HepG2 (cell line): ENCODE data around the gene PCNT. TPM values are rescaled to one million over a fixed set of nuclear protein-coding genes. Genes with fewer than 3 reads are reported as not detected.

Experiments used
- ATAC-seq: fragments of 200-7000 bp; cut with Tn5 transposase; 3 replicates; pipeline ENCODE4 v1.9.1; 2020; ENCODE audit warnings: mild to moderate bottlenecking, moderate library complexity
- BruUV-seq: library from RNA; stranded (reverse); fragments of 400-500 nt; replicated peaks from 2 replicates; lab custom pipeline; 2021; lab: Mats Ljungman, UMichigan
- CTCF ChIA-PET: fragments of 300-600 bp; formaldehyde crosslinking; extraction: SDS; loops from one replicate; lab custom pipeline; 2021; ENCODE audit warnings: low total read pairs, inconsistent platforms, low intra/inter-chr PET ratio; lab: Yijun Ruan, JAX
- POLR2A ChIA-PET: fragments of 350-600 bp; sonication (Branson Sonifier 250); formaldehyde crosslinking; loops from one replicate; lab custom pipeline; 2020; ENCODE audit warnings: antibody characterized with exemption, inconsistent platforms; lab: Yijun Ruan, JAX
- DNase-seq: peaks from one replicate; pipeline ENCODE4 v3.0.0-alpha.2; 2015; ENCODE audit warnings: low spot score
- FAIRE-seq: peaks from 3 replicates; lab custom pipeline; 2011; peaks lifted over from hg19 to GRCh38; lab: Jason Lieb, UNC
- H2AFZ ChIP-seq: one replicate; pipeline ENCODE4 v1.6.1; 2011; ENCODE audit warnings: low read length, inconsistent platforms
- H3K27ac ChIP-seq: fragments of 300-600 bp; 3 replicates; pipeline ENCODE4 v1.8.0; 2011; ENCODE audit warnings: mixed run types, mild to moderate bottlenecking, mixed read lengths, low read length, inconsistent platforms; ENCODE audit not compliant: insufficient read depth; ENCODE audit errors: extremely low read length
- H3K27me3 ChIP-seq, 2 experiments: fragments of 200-600 bp in 1 of 2; 2 replicates in 1 of 2; 3 replicates in 1 of 2; pipeline versions ENCODE4 v1.6.0 to v1.8.0; 2011; ENCODE audit warnings: low read length in 2 of 2, mild to moderate bottlenecking in 2 of 2, moderate library complexity in 2 of 2, inconsistent platforms in 1 of 2; ENCODE audit not compliant: insufficient read depth in 2 of 2, control insufficient read depth in 1 of 2
- H3K36me3 ChIP-seq, 2 experiments: fragments of 200-600 bp in 1 of 2; replicated peaks in 1 of 2; 2 replicates in 1 of 2; 3 replicates in 1 of 2; pipeline versions ENCODE4 v1.5.1 to v1.8.0; 2011; ENCODE audit warnings: low read length in 2 of 2, inconsistent platforms in 1 of 2; ENCODE audit not compliant: insufficient read depth in 2 of 2, control insufficient read depth in 1 of 2
- H3K4me1 ChIP-seq: 2 replicates; pipeline ENCODE4 v1.5.1; 2012; ENCODE audit warnings: low read length, inconsistent platforms; ENCODE audit not compliant: insufficient read depth
- H3K4me2 ChIP-seq: 2 replicates; pipeline ENCODE4 v1.6.0; 2011; ENCODE audit warnings: low read depth, low read length, inconsistent platforms
- H3K4me3 ChIP-seq, 3 experiments: fragments of 200-600 bp in 1 of 3; sonication (generic), shearing (Covaris generic) in 1 of 3; replicated peaks in 1 of 3; 2 replicates each; pipeline ENCODE4 v1.5.1; 2011 to 2016; ENCODE audit warnings: low read length in 3 of 3, inconsistent platforms in 2 of 3, low read depth in 2 of 3, mild to moderate bottlenecking in 2 of 3, control low read depth in 1 of 3, mixed read lengths in 1 of 3; ENCODE audit not compliant: insufficient read depth in 1 of 3
- H3K79me2 ChIP-seq: one replicate; pipeline ENCODE4 v1.6.1; 2011; ENCODE audit warnings: low read length, inconsistent platforms; ENCODE audit not compliant: insufficient read depth
- H3K9ac ChIP-seq: 2 replicates; pipeline ENCODE4 v1.6.0; 2011; ENCODE audit warnings: mild to moderate bottlenecking, low read depth, low read length, inconsistent platforms; ENCODE audit not compliant: insufficient read depth
- H3K9me3 ChIP-seq: 2 replicates; pipeline ENCODE4 v1.5.1; 2012; ENCODE audit warnings: mild to moderate bottlenecking, low read length
- H4K20me1 ChIP-seq: 2 replicates; pipeline ENCODE4 v1.6.0; 2011; ENCODE audit warnings: inconsistent platforms, mild to moderate bottlenecking, low read length, moderate library complexity; ENCODE audit not compliant: insufficient read depth
- AGO1 ChIP-seq: fragments of 200-400 bp; formaldehyde crosslinking; IDR thresholded peaks from 2 replicates; pipeline ENCODE4 v1.6.1; 2017; ENCODE audit warnings: mild to moderate bottlenecking, low read depth, low read length, moderate library complexity; ENCODE audit not compliant: poor library complexity, severe bottlenecking
- ATRX ChIP-seq: sonication (generic); formaldehyde crosslinking; IDR thresholded peaks from 2 replicates; pipeline ENCODE4 v1.4.0; 2020; ENCODE audit warnings: missing genetic modification reagents, borderline replicate concordance
- GATAD1 ChIP-seq: IDR thresholded peaks from 2 replicates; pipeline ENCODE4 v1.6.1; 2016; ENCODE audit warnings: missing genetic modification reagents, missing compliant biosample characterization
- HBP1 ChIP-seq: IDR thresholded peaks from 2 replicates; pipeline ENCODE4 v1.6.1; 2016; ENCODE audit warnings: low read depth, control low read depth
- NFE2L2 ChIP-seq: fragments of 150-350 bp; IDR thresholded peaks from 2 replicates; pipeline ENCODE4 v1.6.1; 2014; ENCODE audit warnings: low read length
- NFIC ChIP-seq: IDR thresholded peaks from 2 replicates; pipeline ENCODE4 v1.6.1; 2012; ENCODE audit warnings: mild to moderate bottlenecking, low read length, inconsistent platforms
- NR3C1 ChIP-seq: sonication (generic); formaldehyde crosslinking; IDR thresholded peaks from 2 replicates; pipeline ENCODE4 v1.4.0; 2020; ENCODE audit warnings: missing genetic modification reagents
- PCBP1 ChIP-seq: fragments of 200-400 bp; formaldehyde crosslinking; IDR thresholded peaks from 2 replicates; pipeline ENCODE4 v1.6.1; 2017; ENCODE audit warnings: mild to moderate bottlenecking, low read depth, low read length, borderline replicate concordance
- POLR2A ChIP-seq, 2 experiments: IDR thresholded peaks; 2 replicates each; pipeline ENCODE4 v1.6.1; 2011; ENCODE audit warnings: low read depth in 2 of 2, low read length in 2 of 2, mild to moderate bottlenecking in 1 of 2, moderate library complexity in 1 of 2; ENCODE audit not compliant: insufficient read depth in 1 of 2
- TBL1XR1 ChIP-seq: fragments of 150-350 bp; IDR thresholded peaks from 2 replicates; pipeline ENCODE4 v1.6.1; 2014; ENCODE audit warnings: borderline replicate concordance, low read length; ENCODE audit not compliant: partially characterized antibody
- ZNF101 ChIP-seq: sonication (generic); formaldehyde crosslinking; IDR thresholded peaks from 2 replicates; pipeline ENCODE4 v1.4.0; 2020; ENCODE audit warnings: mild to moderate bottlenecking, low read depth, missing genetic modification reagents, borderline replicate concordance
- ZNF205 ChIP-seq: IDR thresholded peaks from 2 replicates; pipeline ENCODE4 v1.6.1; 2018; ENCODE audit warnings: missing biosample characterization, missing genetic modification reagents
- ZNF451 ChIP-seq: sonication (generic); formaldehyde crosslinking; IDR thresholded peaks from 2 replicates; pipeline ENCODE4 v1.5.0; 2020; ENCODE audit warnings: mild to moderate bottlenecking, missing genetic modification reagents
- WGBS: methylation state at CpG from one replicate; pipeline ENCODE4 v1.1.6; 2017; ENCODE audit warnings: low lambda C conversion rate; 5-methylcytosine and 5-hydroxymethylcytosine counted together
- in situ Hi-C: cut with HindIII; loops from 2 replicates; pipeline ENCODE4 v1.10.0; 2017; ENCODE audit warnings: low pct_unique_long_range_greater_than_20kb; ENCODE audit not compliant: extremely low pct_ligation_motif_present
- intact Hi-C: fragments of 100-400 bp; cut with micrococcal nuclease; formaldehyde crosslinking; loops from one replicate; pipeline ENCODE4 v1.10.0; 2022; ENCODE audit not compliant: unreplicated experiment
- polyA plus RNA-seq, 8 experiments: library from polyadenylated mRNA; depleted of rRNA in 3 of 8; stranded (reverse) in 7 of 8; unstranded in 1 of 8; fragments of >200 nt; fragmentation: Illumina TruSeq in 4 of 8; extraction: Trizol in 4 of 8; gene quantifications; 2 replicates each; pipeline versions ENCODE4 v1.2.1 to v1.2.3, GENCODE V29; 2011 to 2016; ENCODE audit warnings: low read depth in 4 of 8, missing spikeins in 1 of 8, mixed read lengths in 1 of 8; ENCODE audit not compliant: insufficient read depth in 1 of 8
- total RNA-seq, 5 experiments: library from RNA; depleted of rRNA; stranded (reverse); fragments of >200 nt; fragmentation: Illumina TruSeq; extraction: Trizol; gene quantifications; 2 replicates each; pipeline ENCODE4 v1.2.3, GENCODE V29; 2016; ENCODE audit warnings: low read depth in 1 of 5
- TF ChIP-seq, protein P1 (sequence below): sonication (generic); formaldehyde crosslinking; IDR thresholded peaks from 2 replicates; pipeline ENCODE4 v1.4.0; 2020; ENCODE audit warnings: missing genetic modification reagents
- TF ChIP-seq, protein P2 (sequence below): sonication (generic); formaldehyde crosslinking; IDR thresholded peaks from 2 replicates; pipeline ENCODE4 v1.5.1; 2020; ENCODE audit warnings: mild to moderate bottlenecking, missing genetic modification reagents

Gene PCNT
- total and polyA plus RNA-seq, 2 of the 13 experiments (the other 11 are each of a cell fraction or from before 2014, with no cell fraction given) = 5.6 to 12.4 TPM

GRCh38 chr21:46424039-46424591 lies 100.2 kb downstream of the PCNT start:
- no TSS peak for BruUV-seq
- H3K79me2 ChIP-seq = no peaks in the 10 kb centered on the region
- H3K4me3 ChIP-seq = no peak overlapping the region
- H4K20me1 ChIP-seq = no peaks in the 10 kb centered on the region
- no peaks in the 10 kb centered on the region for H3K4me1 ChIP-seq
- WGBS = 100% methylated on average over 7 of the region's 17 CpGs
- DNase-seq = no peak
- intact Hi-C loops (no loop called here), in situ Hi-C loops (no loop called here)
- H3K4me2 ChIP-seq = no peak overlapping the region
- H3K27me3 ChIP-seq = no peaks in the 10 kb centered on the region
- TF ChIP-seq ZNF205 (CRISPR knock-in tag) (no peak), PCBP1 (0 out of 2 replicates have a peak, but pooled peaks have one; percentile 8)
- H3K27ac ChIP-seq = no peak overlapping the region
- H2AFZ ChIP-seq = no peak overlapping the region
- H3K36me3 ChIP-seq = peaks cover 8 to 24% of the 10 kb centered on the region in 2 experiments
- no peaks in the 10 kb centered on the region for H3K9me3 ChIP-seq
- peak; percentile 62 for ATAC-seq
- ChIA-PET CTCF (no interaction called here), POLR2A (no interaction called here)
- H3K9ac ChIP-seq = no peak overlapping the region
- no peak for FAIRE-seq

DNA sequence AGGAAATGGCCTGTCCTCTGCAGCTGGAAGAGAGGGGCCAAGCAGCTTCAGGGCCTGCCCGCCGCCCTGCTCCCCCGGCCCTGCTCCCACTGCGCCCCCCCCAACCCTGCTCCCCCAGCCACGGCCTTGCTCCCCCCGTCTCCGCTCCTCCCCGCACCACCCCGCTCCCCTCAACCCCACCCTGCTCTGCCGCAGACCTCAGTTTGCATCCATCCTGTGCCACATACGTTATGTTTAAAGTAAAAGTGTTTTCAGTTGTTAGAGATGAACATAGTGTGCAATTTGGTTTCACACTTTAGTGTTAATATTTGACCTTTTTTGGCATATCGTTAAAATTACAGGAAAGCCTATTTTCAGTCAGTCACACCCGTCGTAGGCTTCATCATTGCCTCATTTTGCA lies 100.7 kb downstream of the PCNT start:
- no peaks in the 10 kb centered on the region for H3K4me1 ChIP-seq
- H4K20me1 ChIP-seq = no peaks in the 10 kb centered on the region
- H3K79me2 ChIP-seq = no peaks in the 10 kb centered on the region
- FAIRE-seq (no peak), ATAC-seq (no peak), DNase-seq (no peak)
- peaks cover 6 to 26% of the 10 kb centered on the region in 2 experiments for H3K36me3 ChIP-seq
- POLR2A ChIA-PET = no interaction called here
- no peak overlapping the region for H3K27ac ChIP-seq
- in situ Hi-C loops (no loop called here), intact Hi-C loops (no loop called here)
- CTCF ChIA-PET = no interaction called here
- H3K4me3 ChIP-seq = no peak overlapping the region
- no peaks in the 10 kb centered on the region for H3K27me3 ChIP-seq
- 94% methylated on average over 14 of the region's 14 CpGs for whole genome bisulfite sequencing
- no peak overlapping the region for H2AFZ ChIP-seq
- no peaks in the 10 kb centered on the region for H3K9me3 ChIP-seq
- H3K9ac ChIP-seq = no peak overlapping the region
- H3K4me2 ChIP-seq = no peak overlapping the region
- no TSS peak for BruUV-seq
- TF ChIP-seq POLR2A (IDR thresholded peaks at IDR 0.05; ENCODE audit: insufficient read depth in 1 of 2, low read depth in 2 of 2, low read length in 2 of 2) (no peak), NFE2L2 (no peak), NFIC (no peak), ATRX (CRISPR knock-in tag) (no peak), TBL1XR1 (no peak), HBP1 (CRISPR knock-in tag) (no peak), AGO1 (no peak), ZNF451 (CRISPR knock-in tag) (no peak), ZNF101 (CRISPR knock-in tag) (no peak), NR3C1 (CRISPR knock-in tag) (no peak), GATAD1 (CRISPR knock-in tag) (no peak)
- TF ChIP-seq, protein P1, sequence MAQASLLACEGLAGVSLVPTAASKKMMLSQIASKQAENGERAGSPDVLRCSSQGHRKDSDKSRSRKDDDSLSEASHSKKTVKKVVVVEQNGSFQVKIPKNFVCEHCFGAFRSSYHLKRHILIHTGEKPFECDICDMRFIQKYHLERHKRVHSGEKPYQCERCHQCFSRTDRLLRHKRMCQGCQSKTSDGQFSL (CRISPR knock-in tag) = no peak
- TF ChIP-seq, protein P2, sequence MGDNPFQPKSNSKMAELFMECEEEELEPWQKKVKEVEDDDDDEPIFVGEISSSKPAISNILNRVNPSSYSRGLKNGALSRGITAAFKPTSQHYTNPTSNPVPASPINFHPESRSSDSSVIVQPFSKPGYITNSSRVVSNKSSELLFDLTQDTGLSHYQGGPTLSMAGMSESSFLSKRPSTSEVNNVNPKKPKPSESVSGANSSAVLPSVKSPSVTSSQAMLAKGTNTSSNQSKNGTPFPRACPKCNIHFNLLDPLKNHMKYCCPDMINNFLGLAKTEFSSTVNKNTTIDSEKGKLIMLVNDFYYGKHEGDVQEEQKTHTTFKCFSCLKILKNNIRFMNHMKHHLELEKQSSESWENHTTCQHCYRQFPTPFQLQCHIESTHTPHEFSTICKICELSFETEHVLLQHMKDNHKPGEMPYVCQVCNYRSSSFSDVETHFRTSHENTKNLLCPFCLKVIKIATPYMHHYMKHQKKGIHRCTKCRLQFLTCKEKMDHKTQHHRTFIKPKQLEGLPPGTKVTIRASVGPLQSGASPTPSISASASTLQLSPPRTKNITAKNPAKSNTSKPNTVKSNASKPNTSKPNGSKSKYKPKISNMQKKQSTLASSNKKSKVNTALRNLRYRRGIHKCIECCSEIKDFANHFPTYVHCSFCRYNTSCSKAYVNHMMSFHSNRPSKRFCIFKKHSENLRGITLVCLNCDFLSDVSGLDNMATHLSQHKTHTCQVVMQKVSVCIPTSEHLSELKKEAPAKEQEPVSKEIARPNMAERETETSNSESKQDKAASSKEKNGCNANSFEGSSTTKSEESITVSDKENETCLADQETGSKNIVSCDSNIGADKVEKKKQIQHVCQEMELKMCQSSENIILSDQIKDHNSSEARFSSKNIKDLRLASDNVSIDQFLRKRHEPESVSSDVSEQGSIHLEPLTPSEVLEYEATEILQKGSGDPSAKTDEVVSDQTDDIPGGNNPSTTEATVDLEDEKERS (CRISPR knock-in tag) = no peak
